Stromal cell of bone marrow (primary cell): ENCODE measurements around the gene SERPINI2.

Experiments
- DNase-seq: peaks from one replicate; pipeline ENCODE4 v3.0.0-alpha.2; 2012; ENCODE audit warnings: low read depth

SERPINI2 gene

GRCh38 chr3:167473863-167474262 lies at the start of gene SERPINI2:
Gene SERPINI2 (minus strand): TSS chr3:167474042. CDS start chr3:167471834, 2,208 bp downstream.
- no peak for DNase-seq

GRCh38 chr3:167521006-167521355 lies 47.1 kb upstream of the SERPINI2 start:
- no peak for DNase-seq

GRCh38 chr3:167520266-167521005 lies 46.6 kb upstream of the SERPINI2 start:
- DNase-seq: no peak

- DNase-seq: no peak
Measured at GRCh38 chr3:167507954-167508353, 34.1 kb upstream of the SERPINI2 start.

GRCh38 chr3:167502401-167502800 lies 28.6 kb upstream of the SERPINI2 start:
- DNase-seq: no peak

GRCh38 chr3:167501941-167502340 lies 28.1 kb upstream of the SERPINI2 start:
- DNase-seq: no peak

GRCh38 chr3:167497903-167498302 lies 24.1 kb upstream of the SERPINI2 start:
- DNase-seq: no peak

- no peak for DNase-seq
Measured at GRCh38 chr3:167493244-167493643, 19.4 kb upstream of the SERPINI2 start.

GRCh38 chr3:167491621-167492020 lies 17.8 kb upstream of the SERPINI2 start:
- DNase-seq: no peak

- DNase-seq: no peak
Measured at GRCh38 chr3:167489571-167489970, 15.7 kb upstream of the SERPINI2 start.

- no peak for DNase-seq
Measured at GRCh38 chr3:167487556-167487955, 13.7 kb upstream of the SERPINI2 start.

- no peak for DNase-seq
Measured at GRCh38 chr3:167484551-167484950, 10.7 kb upstream of the SERPINI2 start.

GRCh38 chr3:167483708-167484475 lies 10.1 kb upstream of the SERPINI2 start:
- DNase-seq: no peak

- no peak for DNase-seq
Measured at GRCh38 chr3:167481164-167481563, 7.3 kb upstream of the SERPINI2 start.

- DNase-seq: no peak
Measured at GRCh38 chr3:167480748-167481147, 6.9 kb upstream of the SERPINI2 start.

- DNase-seq: no peak
Measured at GRCh38 chr3:167469381-167469780, 4.5 kb downstream of the SERPINI2 start.

GRCh38 chr3:167467848-167468611 lies 5.8 kb downstream of the SERPINI2 start:
- DNase-seq: no peak

GRCh38 chr3:167466966-167467365 lies 6.9 kb downstream of the SERPINI2 start:
- no peak for DNase-seq

GRCh38 chr3:167456157-167456799 lies 17.6 kb downstream of the SERPINI2 start:
- no peak for DNase-seq

GRCh38 chr3:167453815-167454214 lies 20.0 kb downstream of the SERPINI2 start:
- DNase-seq: no peak

GRCh38 chr3:167451282-167451681 lies 22.6 kb downstream of the SERPINI2 start:
- DNase-seq: no peak

- DNase-seq: no peak
Measured at GRCh38 chr3:167450675-167451074, 23.2 kb downstream of the SERPINI2 start.
